PC-3 (cell line): ENCODE results near the gene RAD50.

Experiments
- CTCF ChIP-seq: fragments of 300-600 bp; sonication (generic); conservative IDR thresholded peaks from 2 replicates; pipeline ENCODE4 v1.5.1; 2017; ENCODE audit warnings: antibody characterized with exemption, low read depth, mild to moderate bottlenecking, low read length
- EZH2 ChIP-seq: fragments of 300-600 bp; sonication (generic); IDR thresholded peaks from one replicate; pipeline ENCODE4 v1.6.1; 2017; ENCODE audit warnings: antibody characterized with exemption, mild to moderate bottlenecking, low read length; ENCODE audit not compliant: unreplicated experiment
- EZH2phosphoT487 ChIP-seq: fragments of 300-600 bp; sonication (generic); IDR thresholded peaks from 2 replicates; pipeline ENCODE4 v1.6.1; 2018; ENCODE audit warnings: mild to moderate bottlenecking, antibody characterized with exemption, low read length, borderline replicate concordance

GRCh38 chr5:132589467-132589866, 32.7 kb downstream of the RAD50 start:
- TF ChIP-seq EZH2: no peak
- TF ChIP-seq CTCF: no peak
- TF ChIP-seq EZH2phosphoT487: no peak
